Upper lobe of left lung (tissue), 6 donors: Measurements from ENCODE around the gene TBC1D17. TPM values are rescaled to one million over a fixed set of nuclear protein-coding genes. Genes with fewer than 3 reads are reported as not detected.

Experiments used
- ATAC-seq, 2 donors: fragments of 200-7000 bp; cut with Tn5 transposase; one replicate each; pipeline ENCODE4 v1.9.1; 2022; ENCODE audit warnings: mild to moderate bottlenecking in 2 of 2, moderate library complexity in 2 of 2; ENCODE audit not compliant: low FRiP score in 2 of 2
- DNase-seq, 2 donors: peaks; one replicate each; pipeline ENCODE4 v3.0.0-alpha.2; 2019 to 2020
- H3K27ac ChIP-seq, 4 donors: fragments of 200-600 bp; sonication (generic); one replicate each; pipeline ENCODE4 v1.5.1; 2016 to 2019
- H3K27me3 ChIP-seq, 4 donors: fragments of 200-600 bp; sonication (generic); one replicate each; pipeline ENCODE4 v1.5.1; 2017 to 2019
- H3K36me3 ChIP-seq, 4 donors: fragments of 200-600 bp; sonication (generic); one replicate each; pipeline ENCODE4 v1.5.1; 2016 to 2019
- H3K4me1 ChIP-seq, 4 donors: fragments of 200-600 bp; sonication (generic); one replicate each; pipeline ENCODE4 v1.5.1; 2018 to 2019
- H3K4me3 ChIP-seq, 4 donors: fragments of 200-600 bp; sonication (generic); one replicate each; pipeline ENCODE4 v1.5.1; 2017 to 2019; ENCODE audit warnings: mild to moderate bottlenecking in 2 of 4, moderate library complexity in 1 of 4
- H3K9me3 ChIP-seq, 4 donors: fragments of 200-600 bp; sonication (generic); one replicate each; pipeline ENCODE4 v1.5.1; 2018 to 2019
- EP300 ChIP-seq, 4 donors: sonication (generic); formaldehyde crosslinking; IDR thresholded peaks; one replicate each; pipeline ENCODE4 v1.5.1; 2017; ENCODE audit warnings: antibody characterized with exemption in 4 of 4, control low read depth in 2 of 4
- POLR2A ChIP-seq, 4 donors: fragments of 450-650 bp; IDR thresholded peaks; one replicate each; pipeline ENCODE4 v1.5.1; 2016 to 2017; ENCODE audit warnings: antibody characterized with exemption in 4 of 4, mild to moderate bottlenecking in 2 of 4
- POLR2AphosphoS5 ChIP-seq, 2 donors: sonication (generic); formaldehyde crosslinking; IDR thresholded peaks; one replicate each; pipeline ENCODE4 v1.5.1; 2017; ENCODE audit warnings: antibody characterized with exemption in 2 of 2
- WGBS, 2 donors: methylation state at CpG; one replicate each; pipeline ENCODE4 v1.1.5; 2017 to 2018; 5-methylcytosine and 5-hydroxymethylcytosine counted together
- total RNA-seq, 6 donors: library from RNA; depleted of rRNA in 4 of 6; stranded (reverse); fragments of >200 nt in 4 of 6; gene quantifications; one replicate each; pipeline versions ENCODE4 v1.1.0 to v1.2.1, GENCODE V29; 2016 to 2021
- TF ChIP-seq, protein P1 (sequence below), 6 experiments: fragments of 450-650 bp in 4 of 6; fragments of 200-600 bp in 2 of 6; sonication (generic) in 2 of 6; IDR thresholded peaks; one replicate each; pipeline ENCODE4 v1.5.1; 2016 to 2019; ENCODE audit warnings: antibody characterized with exemption in 6 of 6
- donor health status: DM: no; HTN: no; CAD: no; lungs with moderate emphysema.
- donor health status: DM: no; HTN: yes; CAD: no; lungs with severe emphysema.

Gene TBC1D17
- total RNA-seq, 6 donors from 2014 or later = 22.9 to 140 (median 61.2) TPM

DNA sequence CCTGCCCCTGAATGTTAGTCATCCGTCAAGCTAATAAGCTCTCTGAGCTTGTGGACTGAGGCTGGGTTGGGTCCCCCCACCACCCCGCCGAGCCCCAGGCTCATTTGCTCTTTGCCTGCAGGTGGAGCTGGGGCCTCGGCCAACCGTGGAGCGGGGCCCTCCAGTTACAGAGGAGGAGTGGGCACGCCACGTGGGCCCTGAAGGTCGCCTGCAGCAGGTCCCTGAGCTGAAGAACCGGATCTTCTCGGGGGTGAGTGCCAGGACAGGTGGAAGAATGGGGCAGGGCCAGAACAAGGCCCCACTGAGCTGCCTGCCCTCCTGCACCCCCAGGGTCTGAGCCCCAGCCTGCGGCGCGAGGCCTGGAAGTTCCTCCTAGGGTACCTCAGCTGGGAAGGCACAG lies 5.1 kb downstream of the TBC1D17 start:
- H3K27me3 ChIP-seq = no peaks in the 10 kb centered on the region
- DNase-seq (peak in 1 of 2 donors; percentile 72), ATAC-seq (no peak)
- H3K4me3 ChIP-seq = no peak overlapping the region
- no peak for TF ChIP-seq POLR2A (IDR thresholded peaks at IDR 0.05)
- TF ChIP-seq, protein P1, sequence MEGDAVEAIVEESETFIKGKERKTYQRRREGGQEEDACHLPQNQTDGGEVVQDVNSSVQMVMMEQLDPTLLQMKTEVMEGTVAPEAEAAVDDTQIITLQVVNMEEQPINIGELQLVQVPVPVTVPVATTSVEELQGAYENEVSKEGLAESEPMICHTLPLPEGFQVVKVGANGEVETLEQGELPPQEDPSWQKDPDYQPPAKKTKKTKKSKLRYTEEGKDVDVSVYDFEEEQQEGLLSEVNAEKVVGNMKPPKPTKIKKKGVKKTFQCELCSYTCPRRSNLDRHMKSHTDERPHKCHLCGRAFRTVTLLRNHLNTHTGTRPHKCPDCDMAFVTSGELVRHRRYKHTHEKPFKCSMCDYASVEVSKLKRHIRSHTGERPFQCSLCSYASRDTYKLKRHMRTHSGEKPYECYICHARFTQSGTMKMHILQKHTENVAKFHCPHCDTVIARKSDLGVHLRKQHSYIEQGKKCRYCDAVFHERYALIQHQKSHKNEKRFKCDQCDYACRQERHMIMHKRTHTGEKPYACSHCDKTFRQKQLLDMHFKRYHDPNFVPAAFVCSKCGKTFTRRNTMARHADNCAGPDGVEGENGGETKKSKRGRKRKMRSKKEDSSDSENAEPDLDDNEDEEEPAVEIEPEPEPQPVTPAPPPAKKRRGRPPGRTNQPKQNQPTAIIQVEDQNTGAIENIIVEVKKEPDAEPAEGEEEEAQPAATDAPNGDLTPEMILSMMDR (IDR thresholded peaks at IDR 0.05) = no peak
- TF ChIP-seq EP300 (IDR thresholded peaks at IDR 0.05) = no peak
- no peak for TF ChIP-seq POLR2AphosphoS5 (IDR thresholded peaks at IDR 0.05)
- H3K36me3 ChIP-seq = peaks cover 51 to 71% (median 64%) of the 10 kb centered on the region in 4 donors
- peaks cover 7 to 13% (median 11%) of the 10 kb centered on the region in 4 donors for H3K4me1 ChIP-seq
- no peak overlapping the region for H3K27ac ChIP-seq
- H3K9me3 ChIP-seq = no peaks in the 10 kb centered on the region
- 98 to 99% methylated on average over 14 of the region's 14 CpGs for WGBS, 2 donors

DNA sequence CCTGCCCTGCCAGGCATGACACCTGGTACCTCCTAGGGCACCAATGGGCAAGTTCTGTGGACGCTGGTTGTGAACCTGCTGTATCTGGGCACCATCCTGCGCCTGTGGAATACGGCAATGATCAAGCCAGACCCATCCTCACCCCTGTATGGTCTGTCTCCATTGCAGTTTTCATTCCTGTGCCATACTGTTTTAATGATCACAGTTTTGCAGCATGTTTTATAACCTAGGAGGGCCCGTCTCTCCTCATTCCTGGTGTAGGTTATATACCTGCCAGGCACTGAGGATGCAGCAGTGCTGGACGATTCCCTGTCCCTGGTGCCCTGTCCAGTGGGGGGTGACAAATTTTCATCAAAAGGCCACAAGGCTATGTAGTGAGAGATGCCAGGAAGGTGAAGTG lies 5.6 kb downstream of the TBC1D17 start:
- no peaks in the 10 kb centered on the region for H3K27me3 ChIP-seq
- ATAC-seq (no peak), DNase-seq (no peak)
- no peaks in the 10 kb centered on the region for H3K9me3 ChIP-seq
- 92 to 99% methylated on average over 5 of the region's 5 CpGs for WGBS, 2 donors
- H3K4me3 ChIP-seq = no peak overlapping the region
- no peak overlapping the region for H3K27ac ChIP-seq
- peaks cover 51 to 71% (median 65%) of the 10 kb centered on the region in 4 donors for H3K36me3 ChIP-seq
- TF ChIP-seq POLR2A (IDR thresholded peaks at IDR 0.05) = no peak
- no peak for TF ChIP-seq EP300 (IDR thresholded peaks at IDR 0.05)
- no peak for TF ChIP-seq POLR2AphosphoS5 (IDR thresholded peaks at IDR 0.05)
- TF ChIP-seq, protein P1 (IDR thresholded peaks at IDR 0.05) = no peak
- peaks cover 6 to 13% (median 10%) of the 10 kb centered on the region in 4 donors for H3K4me1 ChIP-seq

DNA sequence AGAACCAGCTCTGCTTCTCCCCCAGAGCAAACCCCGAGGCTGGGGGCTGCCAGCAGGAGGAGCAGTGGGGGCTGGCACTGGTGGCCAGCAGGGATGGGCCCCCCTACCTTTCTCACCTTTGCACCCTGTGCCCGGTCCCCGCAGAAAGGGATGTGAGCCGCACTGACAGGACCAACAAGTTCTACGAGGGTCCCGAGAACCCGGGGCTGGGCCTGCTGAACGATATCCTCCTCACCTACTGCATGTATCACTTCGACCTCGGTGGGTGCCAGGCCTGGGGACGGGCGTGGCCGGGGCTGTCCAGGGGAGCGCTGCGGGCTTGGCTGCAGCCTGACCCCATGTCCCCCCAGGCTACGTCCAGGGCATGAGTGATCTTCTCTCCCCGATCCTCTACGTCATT lies 6.6 kb downstream of the TBC1D17 start:
- no peak for ATAC-seq
- no peaks in the 10 kb centered on the region for H3K9me3 ChIP-seq
- H3K4me1 ChIP-seq = peaks cover 0 to 3% (median 0%) of the 10 kb centered on the region in 4 donors
- 97 to 98% methylated on average over 13 to 18 of the region's 18 CpGs for WGBS, 2 donors
- H3K36me3 ChIP-seq = peaks cover 51 to 75% (median 68%) of the 10 kb centered on the region in 4 donors
- no peak overlapping the region for H3K27ac ChIP-seq
- peak in 1 of 2 donors; percentile 54 for DNase-seq
- no peak overlapping the region for H3K4me3 ChIP-seq
- TF ChIP-seq, protein P1 (IDR thresholded peaks at IDR 0.05) = no peak
- TF ChIP-seq POLR2AphosphoS5 (IDR thresholded peaks at IDR 0.05) = no peak
- no peak for TF ChIP-seq POLR2A (IDR thresholded peaks at IDR 0.05)
- no peak for TF ChIP-seq EP300 (IDR thresholded peaks at IDR 0.05)
- no peaks in the 10 kb centered on the region for H3K27me3 ChIP-seq

DNA sequence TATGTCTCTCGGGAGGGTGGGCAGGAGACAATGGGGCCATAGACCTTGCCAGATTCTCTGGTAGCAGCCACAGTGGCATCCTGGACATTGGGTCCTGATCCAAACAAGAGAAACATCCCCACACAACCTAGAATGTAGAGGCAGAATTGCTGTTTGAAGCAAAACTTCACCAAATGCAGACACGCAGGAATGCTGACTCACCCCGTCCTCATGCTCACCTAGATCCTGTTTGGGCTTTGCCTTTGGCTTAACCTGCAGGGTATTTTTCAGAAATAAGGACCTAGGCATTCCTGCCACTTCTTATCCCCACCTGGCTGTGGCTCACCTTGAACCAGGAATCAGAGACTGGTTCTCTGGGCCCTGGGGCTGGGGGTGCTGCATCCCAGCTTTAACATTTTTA lies 7.3 kb downstream of the TBC1D17 start:
- Histone ChIP-seq H3K27me3 (no peaks in the 10 kb centered on the region), H3K4me3 (no peak overlapping the region), H3K9me3 (no peaks in the 10 kb centered on the region), H3K36me3 (peaks cover 46 to 74% (median 66%) of the 10 kb centered on the region in 4 donors), H3K27ac (no peak overlapping the region), H3K4me1 (peaks cover under 1 to 2% (median 1%) of the 10 kb centered on the region in 4 donors)
- ATAC-seq (no peak), DNase-seq (no peak)
- 91 to 94% methylated on average over 3 of the region's 3 CpGs for WGBS, 2 donors
- TF ChIP-seq EP300 (IDR thresholded peaks at IDR 0.05) (no peak), POLR2A (IDR thresholded peaks at IDR 0.05) (no peak)
- TF ChIP-seq, protein P1 (IDR thresholded peaks at IDR 0.05) = no peak

DNA sequence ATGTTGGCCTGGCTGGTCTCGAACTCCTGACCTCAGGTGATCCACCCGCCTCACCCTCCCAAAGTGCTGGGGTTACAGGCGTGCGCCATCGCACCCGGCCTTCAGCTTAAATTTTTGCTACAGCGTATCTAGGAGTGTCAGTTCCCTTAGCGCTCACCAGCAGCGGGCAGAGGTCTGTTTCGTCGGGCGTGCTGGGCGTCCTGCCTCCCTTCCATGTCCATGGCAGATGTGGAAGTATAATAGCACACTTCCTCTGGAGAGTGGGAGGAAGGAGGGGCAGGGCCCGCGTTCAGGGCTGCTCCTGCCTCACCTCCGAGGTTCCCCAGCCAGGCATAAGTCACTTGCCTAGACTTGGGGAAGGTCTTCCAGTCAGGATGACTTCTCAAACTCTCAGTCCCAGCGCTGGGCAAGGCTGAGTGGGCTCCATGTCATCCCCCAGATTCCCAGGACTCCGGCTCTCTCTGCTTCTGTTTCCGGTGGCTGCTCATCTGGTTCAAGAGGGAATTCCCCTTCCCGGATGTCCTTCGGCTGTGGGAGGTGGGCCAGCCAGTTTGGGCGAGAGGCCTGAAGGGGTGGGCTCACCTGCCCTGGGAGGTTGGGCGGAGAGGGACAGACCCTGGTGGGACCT lies 9.6 kb downstream of the TBC1D17 start:
- peaks cover 0 to 3% (median 0%) of the 10 kb centered on the region in 4 donors for H3K27me3 ChIP-seq
- no peak overlapping the region for H3K4me3 ChIP-seq
- peak in 1 of 2 donors; percentile 64 for DNase-seq
- TF ChIP-seq, protein P1 (IDR thresholded peaks at IDR 0.05) = no peak
- TF ChIP-seq EP300 (IDR thresholded peaks at IDR 0.05) = no peak
- no peak for TF ChIP-seq POLR2A (IDR thresholded peaks at IDR 0.05)
- TF ChIP-seq POLR2AphosphoS5 (IDR thresholded peaks at IDR 0.05) = no peak
- 77 to 80% methylated on average over 17 to 23 of the region's 23 CpGs for WGBS, 2 donors
- H3K27ac ChIP-seq = no peak overlapping the region
- H3K4me1 ChIP-seq = peaks cover 10 to 13% (median 11%) of the 10 kb centered on the region in 4 donors
- H3K36me3 ChIP-seq = peaks cover 27 to 51% (median 43%) of the 10 kb centered on the region in 4 donors
- H3K9me3 ChIP-seq = no peaks in the 10 kb centered on the region
- ATAC-seq = no peak
